ENCODE results near the gene ZNF35.

ZNF35 gene

GRCh38 chr3:44680921-44681455, 32.5 kb downstream of the ZNF35 start:
- no peak for TF ChIP-seq CTCF (IDR thresholded peaks at IDR 0.05; ENCODE audit: insufficient read depth, low read depth, low read length, missing control alignments)
- DNase-seq (ENCODE audit: low read depth) = no peak

GRCh38 chr3:44682182-44682896, 33.8 kb downstream of the ZNF35 start:
- no peak overlapping the region for H3K4me3 ChIP-seq (ENCODE audit: low read length)
- DNase-seq (ENCODE audit: low read depth) = no peak
- TF ChIP-seq CTCF (IDR thresholded peaks at IDR 0.05; ENCODE audit: insufficient read depth, low read depth, low read length, missing control alignments) = no peak

More at GRCh38 chr3:44680921-44681455, 32.5 kb downstream of the ZNF35 start:
- no peak overlapping the region for H3K4me3 ChIP-seq (ENCODE audit: low read length)

- DNase-seq (ENCODE audit: low read depth) = peak; percentile 89
- no peak for TF ChIP-seq CTCF (IDR thresholded peaks at IDR 0.05; ENCODE audit: insufficient read depth, low read depth, low read length, missing control alignments)
- H3K4me3 ChIP-seq (ENCODE audit: low read length) = peak overlapping the region; percentile 66
Measured at GRCh38 chr3:44685128-44685800, 36.7 kb downstream of the ZNF35 start.

- TF ChIP-seq CTCF (IDR thresholded peaks at IDR 0.05; ENCODE audit: insufficient read depth, low read depth, low read length, missing control alignments) = no peak
- DNase-seq (ENCODE audit: low read depth) = peak; percentile 8
- no peak overlapping the region for H3K4me3 ChIP-seq (ENCODE audit: low read length)
Measured at GRCh38 chr3:44687898-44688297, 39.4 kb downstream of the ZNF35 start.

Data from epithelial cell of esophagus (primary cell).